Lower lobe of right lung (tissue), 2 donors: ENCODE measurements around the gene IFNW1. TPM values are rescaled to one million over a fixed set of nuclear protein-coding genes. Genes with fewer than 3 reads are reported as not detected.
"Not testable (repeated sequence)": the region's sequence is repeated elsewhere in the genome, so short reads cannot be mapped to it uniquely, and the experiment has no call there.

Experiments used
- ATAC-seq, 2 donors: fragments of 200-7000 bp; cut with Tn5 transposase; one replicate each; pipeline ENCODE4 v1.9.1; 2020 to 2022; ENCODE audit warnings: mild to moderate bottlenecking in 2 of 2, moderate library complexity in 2 of 2
- DNase-seq: peaks from one replicate; pipeline ENCODE4 v3.0.0-alpha.2; 2020
- H3K27ac ChIP-seq: fragments of 200-600 bp; one replicate; pipeline ENCODE4 v1.8.0; 2022
- H3K27me3 ChIP-seq: fragments of 200-600 bp; one replicate; pipeline ENCODE4 v1.8.0; 2022; ENCODE audit warnings: low read depth
- H3K36me3 ChIP-seq: fragments of 200-600 bp; one replicate; pipeline ENCODE4 v1.8.0; 2022; ENCODE audit warnings: mild to moderate bottlenecking
- H3K4me1 ChIP-seq: fragments of 200-600 bp; one replicate; pipeline ENCODE4 v1.8.0; 2022
- H3K4me3 ChIP-seq: fragments of 200-600 bp; one replicate; pipeline ENCODE4 v1.8.0; 2022; ENCODE audit warnings: mild to moderate bottlenecking
- H3K9me3 ChIP-seq: fragments of 200-600 bp; one replicate; pipeline ENCODE4 v1.8.0; 2022
- intact Hi-C: fragments of 100-400 bp; cut with DNase I; formaldehyde crosslinking; loops from one replicate; pipeline ENCODE4 v1.11.0; 2022
- total RNA-seq: library from RNA; stranded (reverse); fragmentation: NEBNext Ultra II Directional; extraction: Animal tissue kit (Norgen Biotek cat#: 25700); gene quantifications from one replicate; pipeline ENCODE4 v1.2.1, GENCODE V29; 2021
- TF ChIP-seq, protein P1 (sequence below): fragments of 200-600 bp; IDR thresholded peaks from one replicate; pipeline ENCODE4 v1.8.0; 2022; ENCODE audit warnings: antibody characterized with exemption, mild to moderate bottlenecking
- donor health status: DM: no; HTN: yes; CAD: no; lungs with severe emphysema.

Gene IFNW1
- total RNA-seq, 1 donor from 2014 or later: not detected

DNA sequence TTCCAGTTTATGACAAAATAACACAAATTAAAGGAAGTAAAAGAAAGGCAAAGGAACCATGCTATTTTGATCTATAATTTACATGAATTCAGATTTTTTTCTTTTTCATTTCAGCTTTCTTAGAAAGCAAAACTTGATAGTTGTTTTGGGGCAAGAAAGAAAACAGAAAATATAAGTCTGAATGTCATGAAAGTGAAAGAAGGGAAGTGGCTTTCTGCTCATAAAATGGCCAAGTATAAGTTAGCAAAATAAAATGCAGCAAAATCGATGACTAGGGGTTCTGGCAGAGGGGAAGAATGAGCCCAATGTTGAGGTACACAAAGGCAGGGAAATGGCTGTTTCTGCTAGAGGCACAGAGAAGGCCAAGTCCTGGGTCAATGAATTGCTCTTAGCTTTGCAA lies 3.0 kb upstream of the IFNW1 start:
- Histone ChIP-seq H3K27ac (no peak overlapping the region), H3K36me3 (no peaks in the 10 kb centered on the region), H3K27me3 (no peaks in the 10 kb centered on the region), H3K9me3 (peaks cover 8% of the 10 kb centered on the region), H3K4me1 (no peaks in the 10 kb centered on the region), H3K4me3 (no peak overlapping the region)
- no peak for DNase-seq
- TF ChIP-seq, protein P1, sequence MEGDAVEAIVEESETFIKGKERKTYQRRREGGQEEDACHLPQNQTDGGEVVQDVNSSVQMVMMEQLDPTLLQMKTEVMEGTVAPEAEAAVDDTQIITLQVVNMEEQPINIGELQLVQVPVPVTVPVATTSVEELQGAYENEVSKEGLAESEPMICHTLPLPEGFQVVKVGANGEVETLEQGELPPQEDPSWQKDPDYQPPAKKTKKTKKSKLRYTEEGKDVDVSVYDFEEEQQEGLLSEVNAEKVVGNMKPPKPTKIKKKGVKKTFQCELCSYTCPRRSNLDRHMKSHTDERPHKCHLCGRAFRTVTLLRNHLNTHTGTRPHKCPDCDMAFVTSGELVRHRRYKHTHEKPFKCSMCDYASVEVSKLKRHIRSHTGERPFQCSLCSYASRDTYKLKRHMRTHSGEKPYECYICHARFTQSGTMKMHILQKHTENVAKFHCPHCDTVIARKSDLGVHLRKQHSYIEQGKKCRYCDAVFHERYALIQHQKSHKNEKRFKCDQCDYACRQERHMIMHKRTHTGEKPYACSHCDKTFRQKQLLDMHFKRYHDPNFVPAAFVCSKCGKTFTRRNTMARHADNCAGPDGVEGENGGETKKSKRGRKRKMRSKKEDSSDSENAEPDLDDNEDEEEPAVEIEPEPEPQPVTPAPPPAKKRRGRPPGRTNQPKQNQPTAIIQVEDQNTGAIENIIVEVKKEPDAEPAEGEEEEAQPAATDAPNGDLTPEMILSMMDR: no peak
- intact Hi-C loops: no loop called here
- no peak for ATAC-seq

- intact Hi-C loops: no loop called here
- no peaks in the 10 kb centered on the region for H3K4me1 ChIP-seq
- no peaks in the 10 kb centered on the region for H3K9me3 ChIP-seq
These were observed 4.6 kb downstream of the IFNW1 start for GRCh38 chr9:21137020-21137419.

DNA sequence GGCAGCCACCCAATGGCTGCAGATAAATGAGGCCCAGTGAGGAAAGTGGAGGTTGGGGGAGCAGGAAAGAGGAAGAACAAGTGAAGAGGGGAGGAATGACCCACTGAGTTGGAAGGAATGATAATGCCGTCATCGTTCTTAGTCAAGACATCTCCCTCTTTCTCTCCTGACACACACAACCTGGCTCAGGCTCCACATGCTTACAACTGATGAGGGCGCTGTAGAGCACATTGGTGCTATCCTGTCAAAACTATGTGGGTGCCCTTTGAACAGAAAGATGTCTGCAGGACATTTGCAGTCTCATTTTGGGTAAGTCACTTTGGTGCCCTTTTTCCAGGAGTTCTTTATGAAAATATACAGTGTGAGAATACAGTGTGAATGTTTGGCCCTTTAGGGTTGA lies 5.9 kb downstream of the IFNW1 start:
- H3K9me3 ChIP-seq: no peaks in the 10 kb centered on the region
- H3K36me3 ChIP-seq: no peaks in the 10 kb centered on the region
- no peaks in the 10 kb centered on the region for H3K4me1 ChIP-seq
- intact Hi-C loops: no loop called here
- H3K4me3 ChIP-seq: no peak overlapping the region
- DNase-seq (no peak), ATAC-seq (no peak)
- TF ChIP-seq, protein P1: no peak
- no peak overlapping the region for H3K27ac ChIP-seq
- H3K27me3 ChIP-seq: no peaks in the 10 kb centered on the region

More at GRCh38 chr9:21137020-21137419, 4.6 kb downstream of the IFNW1 start:
- DNase-seq (no peak), ATAC-seq (no peak)
- H3K27me3 ChIP-seq: no peaks in the 10 kb centered on the region
- TF ChIP-seq, protein P1: no peak
- H3K27ac ChIP-seq: no peak overlapping the region
- no peak overlapping the region for H3K4me3 ChIP-seq
- no peaks in the 10 kb centered on the region for H3K36me3 ChIP-seq

GRCh38 chr9:21128186-21128585 lies 13.4 kb downstream of the IFNW1 start:
- H3K4me3 ChIP-seq, H3K27me3 ChIP-seq, intact Hi-C loops, H3K27ac ChIP-seq, H3K9me3 ChIP-seq, H3K4me1 ChIP-seq, DNase-seq, ATAC-seq, H3K36me3 ChIP-seq: not testable (repeated sequence)

DNA sequence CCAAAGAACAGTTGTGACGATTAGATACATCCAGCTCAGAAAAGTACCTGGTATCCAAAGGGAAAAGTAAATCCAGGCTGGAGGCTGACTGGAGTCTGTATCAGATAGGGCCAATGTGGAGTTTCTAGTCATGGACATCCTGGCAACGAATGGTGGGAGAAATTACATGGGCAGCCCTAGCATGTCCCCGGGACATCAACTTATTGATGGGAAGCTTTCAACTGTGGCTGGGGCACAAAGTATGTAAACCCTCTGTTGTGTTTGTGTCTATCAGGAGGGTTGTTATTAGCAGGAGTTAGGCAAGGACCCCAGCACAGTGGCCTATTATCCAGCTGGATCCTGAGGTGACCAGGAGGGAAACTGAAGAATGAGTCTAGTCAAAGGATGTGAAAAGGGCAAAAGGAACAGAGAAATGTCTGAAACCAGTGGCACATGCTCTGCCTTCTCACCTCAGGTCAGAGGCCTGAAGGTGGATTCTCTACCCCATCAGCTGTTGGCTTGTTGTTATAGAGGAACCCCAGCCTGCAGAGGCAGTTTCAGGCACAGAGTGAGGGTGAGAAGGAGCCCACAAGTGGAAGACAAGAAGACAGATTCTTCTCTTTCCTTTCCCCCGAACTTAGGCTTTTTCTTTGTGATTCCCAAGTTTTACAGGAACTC lies 19.9 kb downstream of the IFNW1 start:
- ATAC-seq (no peak), DNase-seq (no peak)
- Histone ChIP-seq H3K27ac (no peak overlapping the region), H3K9me3 (no peaks in the 10 kb centered on the region), H3K4me3 (no peak overlapping the region), H3K27me3 (no peaks in the 10 kb centered on the region), H3K4me1 (no peaks in the 10 kb centered on the region), H3K36me3 (no peaks in the 10 kb centered on the region)
- intact Hi-C loops: no loop called here
- TF ChIP-seq, protein P1: no peak

- ATAC-seq: no peak
These were observed 20.6 kb downstream of the IFNW1 start for GRCh38 chr9:21121079-21121478.

More at GRCh38 chr9:21121079-21121478, 20.6 kb downstream of the IFNW1 start:
- no peak overlapping the region for H3K27ac ChIP-seq
- H3K9me3 ChIP-seq: no peaks in the 10 kb centered on the region
- TF ChIP-seq, protein P1: no peak
- H3K36me3 ChIP-seq: no peaks in the 10 kb centered on the region
- H3K4me3 ChIP-seq: no peak overlapping the region
- no peaks in the 10 kb centered on the region for H3K4me1 ChIP-seq
- H3K27me3 ChIP-seq: no peaks in the 10 kb centered on the region
- DNase-seq: no peak
- intact Hi-C loops: no loop called here
